Skeletal muscle cell (primary cell): Measurements from ENCODE around the gene GEMIN5.

Experiments used
- DNase-seq: peaks from one replicate; pipeline ENCODE4 v3.0.0-alpha.2; 2010; ENCODE audit warnings: low read depth
- H3K4me3 ChIP-seq: 2 replicates; pipeline ENCODE4 v1.5.1; 2011; ENCODE audit warnings: low read depth, mild to moderate bottlenecking, control low read depth, low read length, moderate library complexity

The GEMIN5 gene

GRCh38 chr5:154895606-154896561 is 42.1 kb downstream of the GEMIN5 start:
- no peak overlapping the region for H3K4me3 ChIP-seq
- no peak for DNase-seq

GRCh38 chr5:154893381-154893780 is 44.6 kb downstream of the GEMIN5 start:
- DNase-seq = no peak

GRCh38 chr5:154892369-154892771 is 45.6 kb downstream of the GEMIN5 start:
- no peak for DNase-seq
- H3K4me3 ChIP-seq = no peak overlapping the region

More at GRCh38 chr5:154893381-154893780, 44.6 kb downstream of the GEMIN5 start:
- no peak overlapping the region for H3K4me3 ChIP-seq

GRCh38 chr5:154885439-154885838 is 52.6 kb downstream of the GEMIN5 start:
- no peak for DNase-seq
- H3K4me3 ChIP-seq = no peak overlapping the region

GRCh38 chr5:154884424-154884823 is 53.6 kb downstream of the GEMIN5 start:
- no peak for DNase-seq

GRCh38 chr5:154881986-154882385 is 56.0 kb downstream of the GEMIN5 start:
- DNase-seq = no peak
- H3K4me3 ChIP-seq = no peak overlapping the region

More at GRCh38 chr5:154884424-154884823, 53.6 kb downstream of the GEMIN5 start:
- no peak overlapping the region for H3K4me3 ChIP-seq

GRCh38 chr5:154878642-154879335 is 59.2 kb downstream of the GEMIN5 start:
- no peak for DNase-seq
- no peak overlapping the region for H3K4me3 ChIP-seq

- DNase-seq = no peak
Observed at GRCh38 chr5:154873791-154874331, 64.2 kb downstream of the GEMIN5 start.

GRCh38 chr5:154871734-154872133 is 66.3 kb downstream of the GEMIN5 start:
- no peak for DNase-seq
- H3K4me3 ChIP-seq = no peak overlapping the region

More at GRCh38 chr5:154873791-154874331, 64.2 kb downstream of the GEMIN5 start:
- no peak overlapping the region for H3K4me3 ChIP-seq

- DNase-seq = no peak
Observed at GRCh38 chr5:154868702-154869101, 69.3 kb downstream of the GEMIN5 start.

GRCh38 chr5:154866841-154867240 is 71.2 kb downstream of the GEMIN5 start:
- H3K4me3 ChIP-seq = no peak overlapping the region
- DNase-seq = no peak

More at GRCh38 chr5:154868702-154869101, 69.3 kb downstream of the GEMIN5 start:
- H3K4me3 ChIP-seq = no peak overlapping the region

- DNase-seq = no peak
- no peak overlapping the region for H3K4me3 ChIP-seq
Observed at GRCh38 chr5:154865466-154866184, 72.4 kb downstream of the GEMIN5 start.

- H3K4me3 ChIP-seq = no peak overlapping the region
- no peak for DNase-seq
Observed at GRCh38 chr5:154863291-154864080, 74.5 kb downstream of the GEMIN5 start.

GRCh38 chr5:154862766-154863165 is 75.2 kb downstream of the GEMIN5 start:
- DNase-seq = no peak
- H3K4me3 ChIP-seq = no peak overlapping the region

GRCh38 chr5:154861946-154862345 is 76.1 kb downstream of the GEMIN5 start:
- no peak overlapping the region for H3K4me3 ChIP-seq
- no peak for DNase-seq

- DNase-seq = no peak
- H3K4me3 ChIP-seq = peak overlapping the region; percentile 85
Observed at GRCh38 chr5:154860765-154861164, 77.2 kb downstream of the GEMIN5 start.

- peak; percentile 28 for DNase-seq
- peak overlapping the region; percentile 85 for H3K4me3 ChIP-seq
Observed at GRCh38 chr5:154860123-154860522, 77.9 kb downstream of the GEMIN5 start.

- no peak for DNase-seq
- peak overlapping the region; percentile 85 for H3K4me3 ChIP-seq
Observed at GRCh38 chr5:154858972-154859871, 78.8 kb downstream of the GEMIN5 start.
